CD4-positive, alpha-beta T cell treated with Interleukin-6 at 100 ng/mL for 8 hours (primary cell): ENCODE results near the gene SPCS2.

Source experiments
- DNase-seq: peaks from one replicate; pipeline ENCODE4 v3.0.0-alpha.2; 2020; ENCODE audit warnings: mixed read lengths, low spot score

Gene SPCS2

DNA sequence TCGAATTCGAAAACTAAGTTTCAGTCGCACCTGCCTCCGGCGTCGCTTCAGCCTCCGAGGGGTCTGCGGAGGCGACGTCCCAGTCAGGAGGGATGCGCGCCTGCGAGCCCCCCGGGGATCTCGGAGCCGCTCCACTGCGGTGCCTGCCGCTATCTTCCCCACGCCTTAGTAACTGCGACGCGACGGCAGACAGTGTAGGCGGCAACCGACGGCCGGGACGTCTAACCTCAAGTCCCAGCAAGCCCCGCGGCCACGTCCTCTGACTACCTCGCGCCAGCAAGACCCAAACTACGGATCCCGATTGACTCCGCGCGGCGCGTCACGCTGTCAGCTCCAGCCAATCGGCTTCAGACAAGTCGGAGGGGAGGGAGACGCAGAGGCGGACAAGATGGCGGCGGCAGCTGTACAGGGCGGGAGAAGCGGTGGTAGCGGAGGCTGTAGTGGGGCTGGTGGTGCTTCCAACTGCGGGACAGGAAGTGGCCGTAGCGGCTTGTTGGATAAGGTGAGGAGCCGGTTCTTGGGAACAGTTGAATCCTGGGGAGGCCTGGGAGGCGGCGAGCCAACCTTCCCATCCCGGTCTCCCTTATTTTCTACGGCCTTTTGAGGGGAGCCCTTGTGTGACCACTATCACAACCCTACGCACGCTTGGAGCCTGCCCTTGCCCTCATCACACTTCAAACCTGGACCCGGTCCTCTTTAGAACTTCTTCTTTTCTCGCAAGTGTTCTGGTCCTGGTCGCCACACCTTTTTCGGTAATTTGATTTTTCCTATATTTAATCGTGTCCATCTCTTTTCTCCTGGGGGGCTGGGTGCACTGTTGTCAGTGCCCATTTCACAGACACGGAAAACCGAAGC lies at the start of gene SPCS2, which contains the start of gene XRRA1:
Gene SPCS2, plus strand, starts transcription at position 369 of the 855 bp plus-strand sequence. Its CDS starts 20 bp downstream, at position 389.
Gene XRRA1, minus strand, starts transcription at position 194 of the 855 bp plus-strand sequence. CDS start 8,213 bp downstream, outside the sequence.
- DNase-seq, result peak; percentile 96

DNA sequence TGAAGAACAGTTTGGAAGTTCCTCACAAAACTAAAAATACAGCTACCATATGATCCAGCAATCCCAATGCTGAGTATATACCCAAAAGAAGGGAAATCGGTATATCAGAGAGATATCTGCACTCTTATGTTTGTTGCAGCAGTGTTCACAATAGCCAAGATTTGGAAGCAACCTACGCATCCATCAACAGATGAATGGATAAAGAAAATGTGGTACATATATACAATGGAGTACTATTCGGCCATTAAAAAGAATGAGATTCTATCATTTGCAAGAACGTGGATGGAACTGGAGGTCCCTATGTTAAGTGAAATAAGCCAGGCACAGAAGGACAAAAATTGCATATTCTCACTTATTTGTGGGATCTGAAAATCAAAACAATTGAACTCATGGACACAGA lies 46.7 kb upstream of the SPCS2 start:
- DNase-seq, result no peak

DNA sequence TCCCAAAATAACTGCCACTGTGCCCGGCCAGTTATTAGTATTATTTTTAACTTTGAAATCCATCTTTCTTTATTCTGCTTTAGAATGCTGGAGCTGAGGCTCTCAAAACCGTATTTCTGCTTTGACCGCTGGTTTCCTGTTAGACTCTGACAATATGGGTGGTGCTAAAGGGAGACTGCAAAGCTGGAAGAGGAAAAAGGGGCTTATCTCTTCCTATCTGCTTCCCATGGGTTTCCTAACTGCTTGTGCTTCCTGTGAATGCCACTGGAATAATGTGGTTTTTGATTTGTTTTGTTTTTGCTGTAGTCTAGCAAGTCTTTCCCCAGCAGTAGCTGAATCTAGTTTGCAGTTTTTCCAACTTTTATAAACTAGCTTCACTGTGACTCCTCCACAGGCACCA lies 43.7 kb upstream of the SPCS2 start:
- DNase-seq, result no peak

DNA sequence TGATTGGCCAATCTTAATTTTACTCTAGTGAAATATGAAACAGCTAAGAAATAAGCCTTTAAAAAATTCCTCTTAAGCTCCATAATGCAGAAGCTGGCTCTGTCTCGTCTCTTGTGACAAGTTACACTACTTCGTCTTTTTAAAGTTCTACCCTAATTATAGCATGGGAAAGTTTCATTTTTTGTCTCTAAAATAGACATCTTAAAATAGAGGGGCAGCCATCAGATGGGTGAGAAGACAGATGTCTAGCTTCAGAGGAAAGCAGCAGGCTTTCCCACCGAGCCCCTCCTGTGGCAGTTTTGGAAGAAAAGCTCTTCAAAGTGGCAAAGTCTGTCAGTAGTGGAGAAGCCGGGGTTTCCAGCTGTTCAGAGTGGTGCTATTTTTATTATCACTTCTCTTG lies 39.7 kb upstream of the SPCS2 start:
- no peak for DNase-seq

DNA sequence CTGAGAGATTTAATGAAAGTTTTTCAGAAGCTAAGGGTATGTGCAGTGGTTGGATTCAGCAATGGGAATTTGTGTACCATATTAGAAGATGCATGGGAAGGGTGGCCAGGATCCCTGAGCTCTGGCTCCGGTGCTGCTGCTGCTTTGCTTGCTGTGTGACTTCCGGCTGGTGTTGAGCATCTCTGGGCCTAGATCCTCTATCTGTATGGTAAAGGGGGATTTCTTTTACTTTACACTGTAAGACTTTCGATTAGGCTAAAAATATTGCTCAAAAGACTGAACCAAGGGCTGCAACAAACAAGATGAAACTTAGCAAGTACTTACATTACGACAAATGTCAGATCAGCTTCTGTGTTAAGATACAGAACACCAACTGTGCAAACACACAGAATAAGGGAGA lies 39.3 kb upstream of the SPCS2 start:
- DNase-seq, result no peak

DNA sequence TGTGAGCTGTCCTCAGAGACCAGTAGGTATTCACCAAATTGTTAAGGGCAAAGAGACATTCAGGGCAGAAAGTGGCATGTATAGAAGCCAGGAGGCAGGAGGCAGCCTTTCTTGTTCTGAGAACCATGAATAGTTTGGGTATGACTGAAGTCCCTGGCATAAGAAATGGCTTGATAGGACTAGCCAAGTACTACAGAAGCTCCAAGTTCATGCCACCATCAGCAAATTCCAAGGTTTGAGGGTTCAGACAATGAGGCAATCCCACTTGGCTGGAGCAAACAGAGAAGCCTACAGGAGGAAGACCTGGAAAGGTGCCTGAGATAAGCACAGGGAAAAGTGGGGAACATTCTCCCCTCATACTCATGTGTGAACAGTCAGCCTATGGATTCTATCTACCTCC lies 25.9 kb upstream of the SPCS2 start:
- no peak for DNase-seq

DNA sequence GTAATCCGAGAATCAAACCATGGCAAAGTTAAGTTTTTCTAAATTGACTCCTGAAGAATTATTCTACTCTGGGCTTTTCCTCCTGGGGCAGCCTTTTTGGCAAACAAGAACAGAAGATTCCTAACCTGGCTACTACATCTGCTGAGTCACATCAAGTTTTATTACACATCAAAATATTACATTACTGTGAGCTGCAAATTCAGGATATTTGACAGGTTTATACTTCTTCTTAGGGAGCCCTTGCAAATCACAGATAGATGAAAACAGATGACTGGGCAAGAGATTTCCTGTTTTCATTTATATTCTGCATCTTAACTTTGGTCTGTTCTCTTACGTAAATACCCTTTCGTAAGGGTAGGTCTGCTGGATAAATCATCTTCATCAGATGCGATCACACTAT lies 23.8 kb upstream of the SPCS2 start:
- no peak for DNase-seq

DNA sequence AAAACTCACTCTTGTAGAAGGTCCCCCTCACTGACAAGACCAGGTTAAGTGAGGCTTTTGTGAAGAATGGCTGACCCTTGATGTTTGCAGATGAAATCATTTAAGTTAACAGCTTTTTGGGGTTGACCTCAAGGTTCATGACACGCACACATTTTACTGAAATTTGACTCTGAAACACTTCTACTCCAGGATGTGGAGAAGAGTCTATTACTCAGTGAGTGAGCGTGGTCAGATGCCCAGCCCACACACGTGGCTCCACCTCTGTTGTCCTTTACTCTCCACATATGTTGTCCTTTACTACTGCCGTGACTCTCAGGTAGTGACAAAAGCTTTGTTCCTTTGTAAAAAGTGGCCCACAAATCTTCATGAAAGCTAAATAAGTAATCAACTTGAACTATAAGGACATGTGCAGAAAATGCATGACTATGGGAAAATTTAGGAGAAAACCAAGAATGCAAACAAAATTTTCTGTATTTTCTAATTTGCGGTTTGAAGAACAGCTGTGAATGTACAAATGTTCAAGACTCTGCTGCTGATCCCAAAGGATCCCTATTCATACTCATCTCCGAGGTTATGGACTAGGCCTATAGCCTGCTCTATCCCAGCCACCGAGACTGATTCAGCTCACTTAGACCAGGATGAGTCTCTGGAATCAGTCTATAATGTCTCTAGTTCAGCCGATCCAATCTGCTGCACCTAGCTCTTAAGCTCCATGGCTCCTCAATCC lies 22.6 kb upstream of the SPCS2 start:
- no peak for DNase-seq

DNA sequence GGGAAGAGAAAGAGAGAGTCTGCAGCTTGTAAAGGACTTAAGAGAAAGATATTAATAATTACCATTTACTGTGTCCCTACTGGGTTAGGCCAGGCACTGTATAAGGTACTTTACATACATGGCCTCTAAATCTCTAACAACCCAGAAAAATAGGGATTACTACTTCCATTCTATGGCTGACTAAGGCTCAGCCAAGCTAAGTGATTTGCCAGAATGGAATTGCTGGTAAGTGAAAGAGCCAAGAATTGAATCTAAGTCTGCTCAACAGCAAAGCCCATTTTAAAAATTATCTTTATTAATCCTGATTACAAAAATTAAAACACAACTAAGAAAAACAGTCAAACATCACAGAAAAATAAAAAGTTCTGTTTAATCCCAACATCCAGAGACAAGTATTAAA lies 21.6 kb upstream of the SPCS2 start:
- DNase-seq, result no peak

DNA sequence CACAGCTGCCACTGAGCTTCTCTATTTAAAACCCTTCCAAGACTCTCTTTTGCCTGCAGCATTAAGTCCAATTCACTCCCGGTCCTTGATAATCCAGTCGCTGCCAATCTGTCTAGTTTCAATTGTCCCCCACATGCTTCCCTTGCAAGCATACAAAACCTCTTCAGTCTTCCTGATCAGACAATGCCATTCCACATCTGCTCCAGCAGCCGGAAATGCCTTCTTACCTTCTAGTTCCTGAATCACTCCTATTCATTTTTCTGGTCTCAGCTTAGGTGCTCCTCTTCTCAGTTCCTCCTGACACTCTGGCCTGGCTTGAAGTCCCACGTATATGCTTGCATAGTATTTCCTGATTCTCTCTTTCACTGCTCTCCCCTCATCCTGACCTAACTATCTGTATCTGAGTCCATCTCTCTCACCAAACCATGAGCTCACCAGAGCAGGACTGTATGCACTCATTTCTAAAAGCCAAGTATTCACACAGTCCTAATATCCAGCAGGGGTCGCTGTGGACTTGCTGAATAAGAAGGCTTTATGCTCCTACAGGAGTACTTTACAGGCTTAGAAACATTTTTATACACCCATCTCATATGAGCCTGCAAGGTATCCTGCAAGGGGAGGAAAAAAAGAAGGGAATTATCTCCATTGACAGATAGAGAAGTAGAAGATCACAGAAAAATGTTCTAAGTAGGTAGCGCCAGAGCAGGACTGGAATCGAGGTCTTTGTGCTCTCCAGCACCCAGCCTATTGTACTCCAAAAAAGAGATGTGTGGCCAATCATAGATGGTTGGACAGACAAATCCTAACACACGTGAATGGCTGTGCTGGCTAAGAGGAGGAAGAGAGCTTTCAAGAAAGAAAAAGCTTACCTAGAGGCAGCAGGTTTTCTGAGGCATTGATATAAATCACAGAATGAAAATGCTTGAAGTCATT lies 19.4 kb upstream of the SPCS2 start:
- DNase-seq, result peak; percentile 73

DNA sequence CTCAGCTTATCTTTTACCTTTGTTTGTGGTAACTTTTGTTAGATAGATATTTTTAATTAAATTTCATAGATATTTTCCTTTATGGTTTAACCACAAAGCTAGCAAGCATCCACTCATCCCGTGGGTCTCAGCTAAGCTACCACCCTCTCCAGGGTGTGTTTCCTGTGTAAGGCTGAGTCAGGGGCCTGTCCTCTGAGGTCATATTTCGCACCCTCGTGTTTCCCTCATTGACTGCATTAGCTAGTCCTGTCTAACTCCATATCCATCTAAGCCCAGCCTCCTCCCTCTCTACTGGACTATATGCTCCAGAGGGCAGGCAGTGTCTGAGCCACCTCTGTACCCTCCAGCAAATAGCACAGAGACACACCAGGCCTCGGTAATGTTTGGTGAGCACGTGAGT lies 16.9 kb upstream of the SPCS2 start:
- no peak for DNase-seq

DNA sequence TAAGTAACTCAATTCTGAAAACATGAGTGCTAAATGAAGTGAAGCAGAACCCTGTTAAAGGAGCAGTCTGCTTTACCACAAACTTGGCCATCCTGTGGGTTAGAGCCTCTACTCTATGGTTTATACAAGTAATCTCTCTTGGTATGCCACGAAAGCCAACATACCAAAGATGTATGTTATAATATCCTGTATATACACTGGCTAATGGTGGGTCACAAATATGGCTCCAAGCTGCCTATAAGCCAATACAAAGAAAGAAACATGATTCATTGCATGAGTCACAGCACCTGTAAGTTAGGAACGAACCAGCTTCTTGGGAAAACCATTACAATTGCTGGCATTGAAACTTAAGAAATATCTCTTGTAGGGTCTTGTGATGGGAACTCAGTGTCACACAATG lies 16.3 kb upstream of the SPCS2 start:
- DNase-seq, result no peak

DNA sequence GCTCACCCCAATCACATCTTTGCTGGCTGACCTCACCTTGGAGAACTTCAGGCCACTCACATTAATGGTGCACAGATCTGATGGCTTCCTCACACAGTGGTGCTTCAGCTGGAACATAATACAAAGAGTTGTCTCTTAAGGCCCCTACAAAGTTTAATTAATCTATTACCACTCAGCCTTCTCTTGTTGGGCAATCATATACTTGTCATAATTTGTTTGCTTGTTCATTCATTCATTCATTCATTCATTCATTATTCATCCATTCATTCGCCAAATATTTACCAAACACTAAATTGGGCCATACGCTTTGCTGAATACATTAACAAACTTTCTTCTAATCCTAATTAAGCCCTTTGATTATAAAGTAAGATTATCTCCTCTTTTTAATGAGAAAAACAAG lies 15.3 kb upstream of the SPCS2 start:
- no peak for DNase-seq

DNA sequence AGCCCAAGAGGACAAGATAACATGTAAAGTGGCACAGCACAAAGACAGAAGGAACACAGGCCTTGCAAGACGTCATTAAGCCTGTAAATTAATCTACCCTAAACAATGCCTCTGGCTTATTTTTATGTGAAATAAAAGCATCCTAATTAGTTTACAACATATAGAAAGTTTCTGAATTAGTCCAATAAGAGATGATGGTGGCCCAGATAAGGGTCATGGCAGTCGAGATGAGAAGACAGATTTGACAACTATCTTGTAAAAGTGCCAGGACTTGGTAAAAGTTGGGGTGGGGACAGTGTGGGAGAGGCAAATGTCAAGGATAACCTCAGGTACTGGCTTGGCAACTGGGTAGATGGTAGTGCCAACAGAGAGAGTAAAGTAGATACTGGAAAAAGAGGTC lies 13.8 kb upstream of the SPCS2 start:
- no peak for DNase-seq

DNA sequence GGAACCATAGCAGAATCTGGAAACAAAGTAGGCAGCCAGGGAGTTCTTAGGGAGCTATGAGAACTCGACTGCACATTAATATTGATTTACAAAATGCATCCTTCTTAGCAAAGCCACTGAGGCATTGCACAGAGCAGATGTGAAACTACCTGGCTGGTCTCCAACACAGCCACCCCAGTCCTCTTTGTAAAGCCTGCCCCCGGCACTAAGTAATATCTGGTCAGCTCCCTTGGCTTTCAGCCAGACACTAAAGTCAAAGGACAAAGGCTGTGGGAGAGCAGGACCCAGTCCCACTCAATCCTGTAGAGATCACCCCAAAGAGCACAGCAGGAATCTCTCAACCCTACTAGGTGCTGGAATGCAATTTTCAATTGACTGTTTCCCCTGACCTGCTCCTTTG lies 13.0 kb upstream of the SPCS2 start:
- DNase-seq, result no peak

DNA sequence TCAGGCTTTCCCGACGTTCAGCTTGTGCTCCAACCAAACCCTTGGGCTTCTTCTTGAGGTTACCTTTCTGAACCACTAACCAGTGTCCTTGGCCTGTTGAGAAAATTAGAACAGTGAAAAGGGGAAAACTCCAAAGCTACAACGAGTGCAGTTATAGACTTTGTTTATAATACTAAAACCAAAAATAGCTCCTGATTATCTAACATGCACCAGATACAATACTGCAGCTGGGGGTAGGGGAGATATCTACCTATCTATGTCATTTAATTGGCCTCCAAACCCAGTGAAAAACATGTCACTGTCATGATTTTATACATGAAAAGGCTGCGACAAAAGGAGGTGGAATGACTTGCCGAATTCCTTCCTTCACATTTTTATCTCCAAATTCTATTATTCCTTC lies 12.1 kb upstream of the SPCS2 start:
- no peak for DNase-seq

DNA sequence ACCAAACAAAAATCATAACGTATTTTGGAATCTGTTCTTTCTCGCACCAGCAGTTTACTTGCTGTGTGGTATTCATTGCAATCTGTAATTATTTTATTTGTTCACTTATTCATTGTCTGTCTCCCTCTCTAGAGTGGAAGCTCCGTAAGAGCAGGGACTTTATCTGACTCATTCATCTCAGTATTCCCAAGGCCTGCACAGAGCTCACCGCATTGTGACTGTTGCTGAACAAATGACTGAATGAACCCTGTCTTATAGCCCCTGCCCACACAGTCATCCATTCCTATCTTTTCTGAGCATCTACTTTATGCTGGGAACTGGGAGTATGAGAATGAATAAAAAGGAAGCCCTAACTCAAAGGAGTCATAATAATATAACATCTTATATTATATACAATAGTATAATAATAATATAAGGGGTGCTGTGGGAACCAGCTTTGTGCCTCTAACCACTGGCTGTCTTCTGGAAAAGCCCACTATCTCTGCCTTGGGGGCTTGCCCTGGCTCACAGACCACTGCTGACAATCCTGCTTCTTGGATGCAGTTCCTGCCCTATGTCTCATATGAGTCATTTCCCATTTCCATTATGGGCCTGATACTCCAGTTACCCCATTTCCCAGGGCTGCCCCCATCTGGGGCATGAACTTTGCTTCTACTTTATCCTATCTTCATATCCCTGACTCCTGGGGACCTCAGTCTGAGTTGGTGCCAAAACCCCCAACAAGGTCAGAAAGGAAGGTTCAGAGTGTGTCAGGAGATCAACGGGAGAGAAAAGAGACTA lies 11.2 kb upstream of the SPCS2 start:
- DNase-seq, result no peak

DNA sequence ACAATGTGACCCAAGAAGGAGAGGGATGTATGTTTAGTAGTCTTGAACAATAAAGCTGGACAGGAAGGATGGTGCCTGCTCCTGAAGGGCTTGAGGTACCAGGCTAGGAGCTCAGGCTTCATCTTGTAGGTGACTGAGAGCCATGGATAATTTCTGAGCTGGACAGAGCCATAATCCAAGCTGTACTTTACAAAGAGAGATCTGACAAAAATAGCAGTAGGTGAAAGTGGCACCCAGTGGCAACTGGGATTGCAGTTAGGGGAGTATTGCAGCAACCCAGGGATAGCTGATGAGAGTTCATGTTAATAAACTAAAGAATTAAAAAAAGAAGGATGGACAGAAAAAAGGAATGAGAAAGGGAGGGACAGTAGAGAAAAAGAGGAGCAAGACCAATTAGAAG lies 7.6 kb upstream of the SPCS2 start:
- no peak for DNase-seq

DNA sequence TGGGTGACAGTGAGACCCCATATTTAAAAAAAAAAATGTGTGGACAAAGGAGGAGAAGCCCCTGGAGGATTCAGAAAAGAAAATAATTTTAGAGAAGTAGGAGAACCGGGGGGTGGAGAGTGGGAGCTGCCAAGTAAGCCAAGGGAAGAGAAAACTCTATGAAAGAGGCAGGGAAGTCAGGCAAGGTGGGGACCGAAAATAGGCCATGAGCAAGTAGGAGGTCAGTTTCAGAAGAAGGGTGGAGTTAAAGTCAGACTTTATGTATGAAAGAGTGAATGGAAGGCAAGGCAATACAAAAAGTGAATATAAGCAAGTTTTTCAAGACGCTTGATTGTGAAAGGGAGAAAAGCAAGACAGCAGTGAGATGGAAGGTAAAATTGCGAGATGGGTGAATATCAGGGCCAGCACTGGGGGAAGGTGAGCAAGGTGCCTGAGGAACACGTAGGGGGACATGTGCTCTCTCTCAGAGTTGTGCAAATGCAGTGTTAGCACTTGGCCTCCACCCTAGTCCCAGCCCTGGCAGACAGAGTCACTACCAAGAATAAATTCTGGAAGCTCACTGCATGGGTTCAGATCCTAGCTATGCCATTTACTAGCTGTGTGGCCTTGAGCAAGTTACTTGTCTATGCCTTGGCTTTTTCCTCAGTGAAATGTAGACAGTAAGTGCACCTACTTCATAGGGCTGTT lies 6.8 kb upstream of the SPCS2 start:
- no peak for DNase-seq

DNA sequence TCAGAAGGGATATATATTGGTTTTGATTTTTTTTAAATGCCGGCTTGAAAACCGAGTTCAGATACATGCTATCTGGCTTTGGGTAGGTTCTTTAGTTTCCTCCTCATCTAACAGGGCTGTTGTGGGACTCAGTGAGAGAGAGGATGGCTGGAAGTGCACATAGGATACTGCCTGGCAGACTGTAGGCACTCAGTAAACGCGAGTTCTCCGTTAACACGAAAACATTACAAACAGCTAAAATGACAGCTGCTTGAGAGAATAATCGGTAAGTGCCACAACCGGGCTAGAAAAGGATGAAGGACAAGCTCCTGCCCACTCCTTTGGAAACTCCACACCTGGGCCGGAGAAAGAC lies 544 bp upstream of the SPCS2 start:
- DNase-seq, result peak; percentile 5

DNA sequence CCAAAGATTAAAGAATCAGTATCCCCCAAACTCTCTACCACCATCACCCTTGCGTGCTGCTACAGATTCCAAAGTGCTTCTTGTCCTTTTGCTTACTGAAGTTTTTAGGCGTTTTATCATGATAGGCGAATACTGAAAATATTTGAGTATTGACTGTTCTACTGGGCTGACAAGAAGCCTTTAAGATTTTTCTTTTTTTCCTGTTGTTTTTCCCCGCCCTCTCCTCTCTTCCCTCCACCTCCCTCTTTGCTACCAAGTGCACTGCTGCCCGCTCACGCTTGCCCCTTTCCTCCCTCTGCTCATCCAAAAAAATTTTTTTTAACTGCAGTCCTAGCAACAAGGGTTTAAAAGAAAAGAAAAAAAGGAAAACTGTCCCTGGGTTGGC lies 679 bp downstream of the SPCS2 start:
- DNase-seq, result no peak
